GM10248 (cell line): ENCODE measurements around the gene GET4.

Experiments used
- CTCF ChIA-PET: fragments of 300-600 bp; sonication (Branson Sonifier 250); formaldehyde crosslinking; extraction: SDS; loops from one replicate; lab custom pipeline; 2021; ENCODE audit warnings: antibody characterized with exemption; lab: Yijun Ruan, JAX
- POLR2A ChIA-PET: fragments of 350-650 bp; sonication (Branson Sonifier 250); formaldehyde crosslinking; extraction: SDS; loops from one replicate; lab custom pipeline; 2020; ENCODE audit warnings: antibody characterized with exemption; lab: Yijun Ruan, JAX
- DNase-seq: peaks from one replicate; pipeline ENCODE4 v3.0.0; 2012; ENCODE audit errors: extremely low spot score
- TF ChIP-seq, protein P1 (sequence below): IDR thresholded peaks from 2 replicates; pipeline ENCODE4 v1.5.1; 2012; ENCODE audit warnings: mild to moderate bottlenecking, low read depth; ENCODE audit errors: extremely low read depth, missing control alignments, control extremely low read depth

The GET4 gene

GRCh38 chr7:924541-925231 lies 48.3 kb downstream of the GET4 start:
- TF ChIP-seq, protein P1, sequence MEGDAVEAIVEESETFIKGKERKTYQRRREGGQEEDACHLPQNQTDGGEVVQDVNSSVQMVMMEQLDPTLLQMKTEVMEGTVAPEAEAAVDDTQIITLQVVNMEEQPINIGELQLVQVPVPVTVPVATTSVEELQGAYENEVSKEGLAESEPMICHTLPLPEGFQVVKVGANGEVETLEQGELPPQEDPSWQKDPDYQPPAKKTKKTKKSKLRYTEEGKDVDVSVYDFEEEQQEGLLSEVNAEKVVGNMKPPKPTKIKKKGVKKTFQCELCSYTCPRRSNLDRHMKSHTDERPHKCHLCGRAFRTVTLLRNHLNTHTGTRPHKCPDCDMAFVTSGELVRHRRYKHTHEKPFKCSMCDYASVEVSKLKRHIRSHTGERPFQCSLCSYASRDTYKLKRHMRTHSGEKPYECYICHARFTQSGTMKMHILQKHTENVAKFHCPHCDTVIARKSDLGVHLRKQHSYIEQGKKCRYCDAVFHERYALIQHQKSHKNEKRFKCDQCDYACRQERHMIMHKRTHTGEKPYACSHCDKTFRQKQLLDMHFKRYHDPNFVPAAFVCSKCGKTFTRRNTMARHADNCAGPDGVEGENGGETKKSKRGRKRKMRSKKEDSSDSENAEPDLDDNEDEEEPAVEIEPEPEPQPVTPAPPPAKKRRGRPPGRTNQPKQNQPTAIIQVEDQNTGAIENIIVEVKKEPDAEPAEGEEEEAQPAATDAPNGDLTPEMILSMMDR: no peak
- DNase-seq: peak; percentile 79
- CTCF ChIA-PET: interaction anchor here (1.0 to 1.2 kb wide), 5 partner anchors 15 to 68 kb away, joined by 3 to 4 read pairs (median 3); no protein-coding TSS in a partner anchor
- POLR2A ChIA-PET: interaction anchor here (0.7 kb wide), 1 partner anchor 603 kb away, joined by 6 read pairs; no protein-coding TSS in a partner anchor

GRCh38 chr7:925601-926000 lies 49.2 kb downstream of the GET4 start:
- POLR2A ChIA-PET: no interaction called here
- TF ChIP-seq, protein P1: no peak
- DNase-seq: no peak
- CTCF ChIA-PET: interaction anchor here (1.1 to 1.5 kb wide), 4 partner anchors 18 to 34 kb away, joined by 3 to 4 read pairs (median 3); no protein-coding TSS in a partner anchor

GRCh38 chr7:926061-927030 lies 50.0 kb downstream of the GET4 start:
- no peak for DNase-seq
- ChIA-PET CTCF (interaction anchor here (1.2 to 3.3 kb wide), 4 partner anchors 14 to 66 kb away, joined by 3 to 19 read pairs (median 3); no protein-coding TSS in a partner anchor), POLR2A (no interaction called here)
- TF ChIP-seq, protein P1: no peak

GRCh38 chr7:927031-927671 lies 50.8 kb downstream of the GET4 start:
- TF ChIP-seq, protein P1: no peak
- CTCF ChIA-PET: interaction anchor here (0.8 to 3.3 kb wide), 4 partner anchors 9 to 66 kb away, joined by 3 to 19 read pairs (median 3); no protein-coding TSS in a partner anchor
- DNase-seq: no peak
- POLR2A ChIA-PET: no interaction called here

DNA sequence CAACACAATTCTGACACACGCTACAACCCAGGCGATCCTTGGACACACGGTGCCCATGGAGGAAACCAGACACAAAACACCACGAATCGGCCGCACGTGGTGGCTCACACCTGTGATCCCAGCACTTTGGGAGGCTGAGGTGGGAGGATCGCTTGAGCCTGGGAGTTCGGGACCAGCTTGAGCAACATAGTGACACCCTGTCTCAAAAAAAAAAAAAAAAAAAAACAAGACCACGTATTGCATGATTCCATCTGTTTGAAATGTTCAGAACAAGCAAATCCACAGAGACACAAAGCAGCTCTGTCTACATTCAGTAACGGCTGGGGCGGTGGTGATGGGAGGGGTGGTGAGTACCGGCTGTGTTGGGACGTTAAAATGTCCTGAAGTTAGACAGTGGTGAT lies 53.0 kb downstream of the GET4 start:
- CTCF ChIA-PET: interaction anchor here (1.0 to 3.3 kb wide), 5 partner anchors 10 to 246 kb away, joined by 3 to 19 read pairs (median 3); no protein-coding TSS in a partner anchor
- no peak for DNase-seq

More for the DNA sequence above, 53.0 kb downstream of the GET4 start:
- TF ChIP-seq, protein P1: no peak
- POLR2A ChIA-PET: interaction anchor here (0.6 kb wide), 2 partner anchors 44 to 59 kb away, joined by 3 read pairs; no protein-coding TSS in a partner anchor
